ENCODE results near the gene LONP2.
"Not testable (repeated sequence)": the region's sequence is repeated elsewhere in the genome, so short reads cannot be mapped to it uniquely, and the experiment has no call there.

Gene LONP2

GRCh38 chr16:48395375-48395774 is 151.3 kb downstream of the LONP2 start:
- no peak for DNase-seq

- DNase-seq: not testable (repeated sequence)
Measured at GRCh38 chr16:48402547-48402946, 158.4 kb downstream of the LONP2 start.

GRCh38 chr16:48405153-48405552 is 161.1 kb downstream of the LONP2 start:
- no peak for DNase-seq

- no peak for DNase-seq
Measured at GRCh38 chr16:48405907-48406306, 161.8 kb downstream of the LONP2 start.
